Measurements from ENCODE around the gene MAP3K4. TPM values are rescaled to one million over a fixed set of nuclear protein-coding genes. Genes with fewer than 3 reads are reported as not detected.

Gene MAP3K4
- total RNA-seq, 1 experiment from 2014 or later = 54.3 TPM

GRCh38 chr6:161058741-161059140 lies 67.2 kb downstream of the MAP3K4 start:
- no peak overlapping the region for H3T11ph ChIP-seq (ENCODE audit: low read length)
- no peak overlapping the region for H3K14ac ChIP-seq (ENCODE audit: insufficient read depth, low read length)
- H3K4me1 ChIP-seq (ENCODE audit: insufficient read depth, low read length) = 0 out of 2 replicates have a peak, but pooled peaks cover 4% of the 10 kb centered on the region
- no peak overlapping the region for H3K27ac Mint-ChIP-seq
- H3K4me1 Mint-ChIP-seq = peaks cover 6 to 15% of the 10 kb centered on the region in 2 experiments
- H3K56ac ChIP-seq (ENCODE audit: insufficient read length, low read depth, low read length) = no peak overlapping the region
- WGBS (ENCODE audit: extremely low coverage, insufficient read length, low lambda C conversion rate) = no CpG with 5 or more reads among the region's 1 CpG
- no peak for TF ChIP-seq CTCF (conservative IDR thresholded peaks at IDR 0.05)
- no peak for DNase-seq
- no peak overlapping the region for H3K18ac ChIP-seq (ENCODE audit: insufficient read length, low read depth, low read length)
- H2BK12ac ChIP-seq (ENCODE audit: insufficient read length, low read depth, low read length) = no peak overlapping the region
- no peak overlapping the region for H2AK5ac ChIP-seq (ENCODE audit: insufficient read length, low read length)
- no peaks in the 10 kb centered on the region for H3K27me3 Mint-ChIP-seq (ENCODE audit: low read depth)
- no peak overlapping the region for H4K5ac ChIP-seq (ENCODE audit: insufficient read length, low read depth, low read length)
- H4K8ac ChIP-seq (replicated peaks; ENCODE audit: insufficient read length, low read depth, low read length) = no peak overlapping the region
- no peak overlapping the region for H4K91ac ChIP-seq (ENCODE audit: insufficient read length, low read depth, low read length)
- no peak overlapping the region for H2AFZ ChIP-seq (ENCODE audit: low read length)
- H3K4me2 ChIP-seq (ENCODE audit: insufficient read depth, insufficient read length, low read length) = no peak overlapping the region
- H3K79me2 ChIP-seq (ENCODE audit: insufficient read depth, low read length) = peaks cover 3% of the 10 kb centered on the region; the same call in 1 of the 2 replicates
- no peak overlapping the region for H3K27ac ChIP-seq (ENCODE audit: insufficient read length, low read depth, low read length)
- H3K4ac ChIP-seq (ENCODE audit: low read depth, low read length) = no peak overlapping the region
- H3K36me3 Mint-ChIP-seq (ENCODE audit: insufficient read depth in 1 of 3, low read depth in 3 of 3) = peaks cover 0 to 6% (median 3%) of the 10 kb centered on the region in 3 experiments; a peak in 3 of 7 replicates
- no peak overlapping the region for H2BK120ac ChIP-seq (ENCODE audit: low read depth, low read length, poor library complexity, severe bottlenecking)
- H3K9me3 ChIP-seq (ENCODE audit: control insufficient read depth, low read depth, low read length) = no peaks in the 10 kb centered on the region
- no peaks in the 10 kb centered on the region for H3K23me2 ChIP-seq (ENCODE audit: insufficient read length, low read depth, low read length, poor library complexity, severe bottlenecking)
- H4K20me1 ChIP-seq (ENCODE audit: control insufficient read depth, insufficient read depth, insufficient read length) = no peaks in the 10 kb centered on the region
- no peaks in the 10 kb centered on the region for H3K9me3 Mint-ChIP-seq
- no peak overlapping the region for H3K9ac ChIP-seq (ENCODE audit: extremely low read depth, insufficient read length, low read length)
- H3K79me1 ChIP-seq (ENCODE audit: insufficient read depth, low read depth, low read length, poor library complexity, severe bottlenecking) = no peaks in the 10 kb centered on the region
- H3K4me3 Mint-ChIP-seq = no peak overlapping the region
- H2BK5ac ChIP-seq (ENCODE audit: insufficient read length, low read length) = no peak overlapping the region
- no peak overlapping the region for H2BK20ac ChIP-seq (ENCODE audit: low read depth, low read length, poor library complexity, severe bottlenecking)
- H3K23ac ChIP-seq (ENCODE audit: insufficient read length, low read depth, low read length) = no peak overlapping the region
- H3K27me3 ChIP-seq (ENCODE audit: insufficient read depth, low read length) = no peaks in the 10 kb centered on the region
- no peak overlapping the region for H2BK15ac ChIP-seq (ENCODE audit: low read depth, low read length)
